ENCODE results near the gene OSM.

GRCh38 chr22:30225220-30225927 is 41.3 kb downstream of the OSM start:
- TF ChIP-seq SP1 (IDR thresholded peaks at IDR 0.05): no peak
- no peak for TF ChIP-seq ZNF384 (IDR thresholded peaks at IDR 0.05)
- TF ChIP-seq ELF4 (IDR thresholded peaks at IDR 0.05): no peak
- no peak for TF ChIP-seq L3MBTL2 (conservative IDR thresholded peaks at IDR 0.05)
- no peak for TF ChIP-seq FOXM1 (IDR thresholded peaks at IDR 0.05; ENCODE audit: borderline replicate concordance)
- no peak for TF ChIP-seq FOXK2 (IDR thresholded peaks at IDR 0.05)
- TF ChIP-seq PKNOX1 (IDR thresholded peaks at IDR 0.05): no peak

Data from HEK293T (cell line).